Neural crest cell (in vitro differentiated cells): Measurements from ENCODE around the gene RNF31. TPM values are rescaled to one million over a fixed set of nuclear protein-coding genes. Genes with fewer than 3 reads are reported as not detected.

ENCODE experiments used
- DNase-seq: peaks from one replicate; pipeline ENCODE4 v3.0.0; 2021; ENCODE audit warnings: low read depth, mixed read lengths, low spot score
- H3K27ac Mint-ChIP-seq: one replicate; pipeline ENCODE4 v1.8.0; 2021; ENCODE audit warnings: mild to moderate bottlenecking, mixed read lengths; ENCODE audit not compliant: unreplicated experiment
- H3K27me3 Mint-ChIP-seq: 2 replicates; pipeline ENCODE4 v1.8.0; 2021; ENCODE audit warnings: low read depth, mild to moderate bottlenecking, mixed read lengths
- H3K36me3 Mint-ChIP-seq: 2 replicates; pipeline ENCODE4 v1.8.0; 2021; ENCODE audit warnings: low read depth, mild to moderate bottlenecking, mixed read lengths
- H3K4me1 Mint-ChIP-seq: 2 replicates; pipeline ENCODE4 v1.8.0; 2021; ENCODE audit warnings: mixed read lengths
- H3K4me3 Mint-ChIP-seq: one replicate; pipeline ENCODE4 v1.8.0; 2021; ENCODE audit warnings: mild to moderate bottlenecking, mixed read lengths
- H3K9me3 Mint-ChIP-seq: 2 replicates; pipeline ENCODE4 v1.8.0; 2021; ENCODE audit warnings: mixed read lengths
- total RNA-seq: library from RNA; stranded (reverse); gene quantifications from 2 replicates; pipeline ENCODE4 v1.2.1, GENCODE V29; 2021
- TF ChIP-seq, protein P1 (sequence below): fragments of 200-600 bp; sonication (generic); conservative IDR thresholded peaks from 2 replicates; pipeline ENCODE4 v1.5.0; 2021; ENCODE audit warnings: antibody characterized with exemption, mild to moderate bottlenecking

The RNF31 gene
- total RNA-seq, 1 donor from 2014 or later, result 65.5 TPM

DNA sequence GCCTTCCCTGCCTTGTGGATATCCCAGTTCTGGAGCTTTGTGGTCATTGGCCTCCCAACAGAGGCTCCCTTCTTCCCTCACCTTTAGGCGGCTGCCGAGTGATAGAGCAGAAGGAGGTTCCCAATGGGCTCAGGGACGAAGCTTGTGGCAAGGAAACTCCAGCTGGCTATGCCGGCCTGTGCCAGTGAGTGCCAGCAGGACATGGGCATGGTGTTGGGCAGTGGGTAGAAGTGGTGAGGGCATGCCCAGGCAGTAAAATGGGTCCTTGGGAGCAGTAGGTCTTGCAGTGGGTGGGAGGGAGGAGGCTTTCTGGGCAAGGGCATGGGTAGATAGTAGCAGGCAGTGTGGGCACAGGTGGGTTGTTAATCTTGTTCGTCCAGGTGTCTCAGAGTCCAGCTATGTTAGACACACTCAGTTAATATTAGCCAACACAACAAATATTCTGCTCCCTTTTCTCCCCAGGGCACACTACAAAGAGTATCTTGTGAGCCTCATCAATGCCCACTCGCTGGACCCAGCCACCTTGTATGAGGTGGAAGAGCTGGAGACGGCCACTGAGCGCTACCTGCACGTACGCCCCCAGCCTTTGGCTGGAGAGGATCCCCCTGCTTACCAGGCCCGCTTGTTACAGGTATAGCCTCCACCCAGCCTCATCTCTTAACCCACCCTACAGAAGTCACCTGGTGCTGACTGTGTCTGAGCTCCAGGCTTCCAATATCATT is 12.6 kb downstream of the RNF31 start:
- Mint-ChIP-seq H3K27ac (no peak overlapping the region), H3K4me1 (peaks cover 13% of the 10 kb centered on the region), H3K9me3 (no peaks in the 10 kb centered on the region), H3K36me3 (peaks cover 7% of the 10 kb centered on the region), H3K4me3 (no peak overlapping the region), H3K27me3 (no peaks in the 10 kb centered on the region)
- no peak for DNase-seq
- TF ChIP-seq, protein P1, sequence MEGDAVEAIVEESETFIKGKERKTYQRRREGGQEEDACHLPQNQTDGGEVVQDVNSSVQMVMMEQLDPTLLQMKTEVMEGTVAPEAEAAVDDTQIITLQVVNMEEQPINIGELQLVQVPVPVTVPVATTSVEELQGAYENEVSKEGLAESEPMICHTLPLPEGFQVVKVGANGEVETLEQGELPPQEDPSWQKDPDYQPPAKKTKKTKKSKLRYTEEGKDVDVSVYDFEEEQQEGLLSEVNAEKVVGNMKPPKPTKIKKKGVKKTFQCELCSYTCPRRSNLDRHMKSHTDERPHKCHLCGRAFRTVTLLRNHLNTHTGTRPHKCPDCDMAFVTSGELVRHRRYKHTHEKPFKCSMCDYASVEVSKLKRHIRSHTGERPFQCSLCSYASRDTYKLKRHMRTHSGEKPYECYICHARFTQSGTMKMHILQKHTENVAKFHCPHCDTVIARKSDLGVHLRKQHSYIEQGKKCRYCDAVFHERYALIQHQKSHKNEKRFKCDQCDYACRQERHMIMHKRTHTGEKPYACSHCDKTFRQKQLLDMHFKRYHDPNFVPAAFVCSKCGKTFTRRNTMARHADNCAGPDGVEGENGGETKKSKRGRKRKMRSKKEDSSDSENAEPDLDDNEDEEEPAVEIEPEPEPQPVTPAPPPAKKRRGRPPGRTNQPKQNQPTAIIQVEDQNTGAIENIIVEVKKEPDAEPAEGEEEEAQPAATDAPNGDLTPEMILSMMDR, result no peak

DNA sequence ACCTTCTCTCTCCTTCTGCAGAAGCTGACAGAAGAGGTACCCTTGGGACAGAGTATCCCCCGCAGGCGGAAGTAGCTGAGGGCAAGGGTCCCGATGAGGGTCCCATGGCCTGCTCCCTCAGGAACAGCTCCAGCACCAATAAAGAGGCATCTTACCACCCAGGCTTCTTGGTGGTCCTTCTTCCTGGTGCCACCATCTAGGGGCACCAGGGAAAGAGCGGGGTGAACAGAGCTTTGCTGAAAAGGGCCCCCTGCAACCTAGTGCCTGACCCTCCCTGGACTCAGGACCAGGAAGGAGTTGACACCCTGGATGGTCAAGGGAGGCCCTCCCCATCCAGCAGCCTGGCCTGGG is 13.2 kb downstream of the RNF31 start:
- TF ChIP-seq, protein P1, result no peak
- no peak overlapping the region for H3K4me3 Mint-ChIP-seq
- H3K9me3 Mint-ChIP-seq, result no peaks in the 10 kb centered on the region
- H3K36me3 Mint-ChIP-seq, result peaks cover 6% of the 10 kb centered on the region
- no peaks in the 10 kb centered on the region for H3K27me3 Mint-ChIP-seq
- DNase-seq, result no peak
- peaks cover 13% of the 10 kb centered on the region for H3K4me1 Mint-ChIP-seq
- no peak overlapping the region for H3K27ac Mint-ChIP-seq

DNA sequence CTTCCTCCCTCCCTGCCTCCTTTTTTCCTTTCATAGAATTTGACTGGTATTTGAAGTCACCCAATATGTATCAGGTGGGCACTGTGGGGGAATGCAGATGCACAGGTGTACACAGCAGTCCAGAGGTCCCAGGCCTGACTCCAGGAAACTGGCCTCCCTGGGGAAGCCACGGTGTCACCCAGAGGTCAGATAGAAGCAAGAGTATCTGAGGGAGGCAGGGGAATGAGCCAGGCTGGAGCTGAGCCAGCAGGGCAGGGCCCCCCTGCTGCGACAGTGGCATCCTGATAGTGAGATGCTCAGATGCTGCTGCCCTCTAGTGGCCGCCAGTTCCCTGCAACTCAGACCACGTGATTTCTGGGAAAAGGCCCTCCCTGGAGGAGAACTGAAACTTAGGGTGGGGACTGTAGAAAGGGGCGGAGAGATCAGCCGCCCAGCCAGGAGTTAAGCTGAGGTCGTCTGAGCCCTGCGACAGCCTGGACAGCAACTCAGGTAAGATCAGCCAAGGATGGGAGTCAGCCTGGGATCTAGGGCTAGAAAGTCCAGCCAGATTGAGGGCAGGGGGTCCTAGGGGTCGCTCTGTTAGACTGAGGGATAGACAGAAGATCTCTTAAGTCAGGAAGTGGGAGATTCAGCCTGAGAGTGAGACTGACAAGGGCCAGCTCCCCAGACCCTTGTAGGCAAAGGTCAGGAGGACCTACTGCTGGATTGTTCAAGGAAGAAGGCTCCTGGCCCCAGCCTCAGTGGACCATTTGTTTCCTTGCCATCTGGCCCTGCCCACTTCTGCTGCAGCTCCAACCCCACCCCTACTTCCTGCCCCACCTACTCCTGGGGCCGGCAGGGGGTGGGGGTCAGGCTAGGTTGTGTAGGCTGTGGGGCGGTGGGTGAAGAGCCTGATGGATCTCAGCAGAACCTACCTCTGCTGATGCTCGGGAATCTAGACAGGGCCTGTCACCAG is 13.8 kb downstream of the RNF31 start, which contains the start of gene IRF9:
TSS of gene IRF9 (plus strand) at position 416 of the 955 bp plus-strand sequence. CDS start 880 bp downstream, outside the sequence.
- Mint-ChIP-seq H3K4me1 (peaks cover 13% of the 10 kb centered on the region), H3K27me3 (no peaks in the 10 kb centered on the region), H3K9me3 (no peaks in the 10 kb centered on the region), H3K4me3 (peak within 1 kb of the TSS; percentile 76), H3K27ac (peak within 1 kb of the TSS; percentile 9), H3K36me3 (peaks cover 4% of the 10 kb centered on the region)
- DNase-seq, result peak; percentile 99
- TF ChIP-seq, protein P1, result peak; percentile 99

DNA sequence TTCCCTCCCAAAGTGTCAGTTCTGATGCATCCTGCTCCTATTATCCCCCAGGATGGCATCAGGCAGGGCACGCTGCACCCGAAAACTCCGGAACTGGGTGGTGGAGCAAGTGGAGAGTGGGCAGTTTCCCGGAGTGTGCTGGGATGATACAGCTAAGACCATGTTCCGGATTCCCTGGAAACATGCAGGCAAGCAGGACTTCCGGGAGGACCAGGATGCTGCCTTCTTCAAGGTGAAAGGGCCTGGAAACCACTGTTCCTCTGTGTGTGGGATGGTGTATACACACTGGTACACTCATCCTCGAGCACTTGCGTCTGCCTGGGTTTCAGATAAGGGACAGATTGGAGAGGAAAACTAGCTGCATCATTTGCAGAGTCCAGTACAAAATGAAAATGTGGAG is 14.8 kb downstream of the RNF31 start:
- H3K9me3 Mint-ChIP-seq, result no peaks in the 10 kb centered on the region
- DNase-seq, result no peak
- H3K4me3 Mint-ChIP-seq, result no peak overlapping the region
- no peaks in the 10 kb centered on the region for H3K27me3 Mint-ChIP-seq
- no peaks in the 10 kb centered on the region for H3K36me3 Mint-ChIP-seq
- H3K4me1 Mint-ChIP-seq, result peaks cover 13% of the 10 kb centered on the region
- H3K27ac Mint-ChIP-seq, result no peak overlapping the region
- TF ChIP-seq, protein P1, result no peak

DNA sequence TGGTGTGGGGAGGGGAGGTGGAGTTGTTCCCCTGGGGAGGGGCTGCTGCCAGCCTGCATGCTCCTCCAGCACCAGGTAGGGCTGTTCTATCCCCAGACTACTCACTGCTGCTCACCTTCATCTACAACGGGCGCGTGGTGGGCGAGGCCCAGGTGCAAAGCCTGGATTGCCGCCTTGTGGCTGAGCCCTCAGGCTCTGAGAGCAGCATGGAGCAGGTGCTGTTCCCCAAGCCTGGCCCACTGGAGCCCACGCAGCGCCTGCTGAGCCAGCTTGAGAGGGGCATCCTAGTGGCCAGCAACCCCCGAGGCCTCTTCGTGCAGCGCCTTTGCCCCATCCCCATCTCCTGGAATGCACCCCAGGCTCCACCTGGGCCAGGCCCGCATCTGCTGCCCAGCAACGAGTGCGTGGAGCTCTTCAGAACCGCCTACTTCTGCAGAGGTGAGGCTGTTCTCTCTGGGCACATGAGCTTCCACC is 17.3 kb downstream of the RNF31 start:
- H3K27ac Mint-ChIP-seq, result no peak overlapping the region
- peaks cover 13% of the 10 kb centered on the region for H3K4me1 Mint-ChIP-seq
- no peaks in the 10 kb centered on the region for H3K27me3 Mint-ChIP-seq
- TF ChIP-seq, protein P1, result no peak
- DNase-seq, result no peak
- H3K9me3 Mint-ChIP-seq, result no peaks in the 10 kb centered on the region
- H3K36me3 Mint-ChIP-seq, result peaks cover 3% of the 10 kb centered on the region
- no peak overlapping the region for H3K4me3 Mint-ChIP-seq
